Measurements from ENCODE around the gene PPP2R3C. TPM values are rescaled to one million over a fixed set of nuclear protein-coding genes. Genes with fewer than 3 reads are reported as not detected.
A peak's percentile ranks its signal among the peaks of the same experiment; 100 is the strongest.

PPP2R3C gene
- total and polyA plus RNA-seq, 2 of the 13 experiments (the other 11 are each of a cell fraction or from before 2014, with no cell fraction given): 63.4 to 102 TPM

DNA sequence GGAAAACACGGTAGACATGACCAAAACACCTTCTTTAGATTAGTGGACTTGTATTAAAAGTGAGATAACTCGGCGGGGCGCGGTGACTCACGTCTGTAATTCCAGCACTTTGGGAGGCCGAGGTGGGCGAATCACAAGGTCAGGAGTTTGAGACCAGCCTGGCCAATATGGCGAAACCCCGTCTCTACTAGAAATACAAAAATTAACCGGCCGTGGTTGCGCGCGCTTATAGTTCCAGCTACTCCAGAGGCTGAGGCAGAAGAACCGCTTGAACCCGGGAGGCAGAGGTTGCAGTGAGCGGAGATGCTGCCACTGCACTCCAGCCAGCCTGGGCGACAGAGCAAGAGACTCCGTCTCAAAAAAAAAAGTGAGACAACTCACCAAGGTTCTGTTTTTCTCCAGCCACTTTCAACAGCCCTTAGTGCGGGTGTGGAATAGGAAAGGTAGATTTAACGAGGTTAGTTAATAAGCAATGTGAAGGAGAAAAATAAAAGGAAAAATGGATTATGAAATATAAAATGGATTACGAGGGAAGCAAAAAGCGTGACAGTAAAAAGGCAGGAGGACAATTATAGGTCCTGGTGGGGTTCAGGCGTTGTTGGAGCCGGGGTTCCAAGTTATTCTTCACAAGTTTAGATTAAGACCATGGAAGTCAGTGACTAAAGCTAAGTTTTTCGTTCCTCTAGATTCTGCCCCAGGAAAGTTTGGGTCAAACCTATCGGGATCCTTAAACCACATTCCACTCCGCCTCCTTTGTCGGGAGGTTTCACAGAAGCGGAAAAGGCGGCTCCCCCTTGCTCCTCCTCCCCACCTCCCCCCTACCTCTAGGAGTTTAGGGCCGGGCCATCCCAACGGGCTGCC, 534 bp downstream of the PPP2R3C start (continued):
- TF ChIP-seq ZNF570 (CRISPR knock-in tag; IDR thresholded peaks at IDR 0.05; ENCODE audit: borderline replicate concordance) (peak; percentile 73; the same call in 1 of the 2 replicates), ZNF44 (CRISPR knock-in tag; IDR thresholded peaks at IDR 0.05) (no peak), CBX2 (IDR thresholded peaks at IDR 0.05; ENCODE audit: low read depth, low read length) (0 out of 2 replicates have a peak, but pooled peaks have one; percentile 10), CBX2 (CRISPR knock-in tag; IDR thresholded peaks at IDR 0.05; ENCODE audit: low read depth) (no peak), IRX3 (CRISPR knock-in tag; IDR thresholded peaks at IDR 0.05; ENCODE audit: borderline replicate concordance, low read depth) (peak; percentile 46; the same call in 1 of the 2 replicates), FIP1L1 (IDR thresholded peaks at IDR 0.05; ENCODE audit: borderline replicate concordance, insufficient read depth, low read depth, low read length) (0 out of 2 replicates have a peak, but pooled peaks have one; percentile 23), ZNF782 (CRISPR knock-in tag; IDR thresholded peaks at IDR 0.05; ENCODE audit: borderline replicate concordance) (no peak), ZNF564 (CRISPR knock-in tag; IDR thresholded peaks at IDR 0.05) (no peak), RAD21 (CRISPR knock-in tag; IDR thresholded peaks at IDR 0.05) (no peak), ZNF83 (CRISPR knock-in tag; IDR thresholded peaks at IDR 0.05; ENCODE audit: borderline replicate concordance) (no peak), TMF1 (CRISPR knock-in tag; IDR thresholded peaks at IDR 0.05; ENCODE audit: low read depth) (no peak), CBFB (CRISPR knock-in tag; IDR thresholded peaks at IDR 0.05) (no peak), ZNF557 (CRISPR knock-in tag; IDR thresholded peaks at IDR 0.05) (no peak; the same call in 1 of the 2 replicates), SMAD1 (CRISPR knock-in tag; IDR thresholded peaks at IDR 0.05; ENCODE audit: borderline replicate concordance, low read depth) (no peak), KLF16 (CRISPR knock-in tag; IDR thresholded peaks at IDR 0.05) (no peak), ZNF253 (CRISPR knock-in tag; IDR thresholded peaks at IDR 0.05; ENCODE audit: borderline replicate concordance) (no peak), MYC (CRISPR knock-in tag; IDR thresholded peaks at IDR 0.05; ENCODE audit: borderline replicate concordance) (no peak), ZNF34 (CRISPR knock-in tag; IDR thresholded peaks at IDR 0.05; ENCODE audit: borderline replicate concordance) (no peak)
- TF ChIP-seq, protein P1, sequence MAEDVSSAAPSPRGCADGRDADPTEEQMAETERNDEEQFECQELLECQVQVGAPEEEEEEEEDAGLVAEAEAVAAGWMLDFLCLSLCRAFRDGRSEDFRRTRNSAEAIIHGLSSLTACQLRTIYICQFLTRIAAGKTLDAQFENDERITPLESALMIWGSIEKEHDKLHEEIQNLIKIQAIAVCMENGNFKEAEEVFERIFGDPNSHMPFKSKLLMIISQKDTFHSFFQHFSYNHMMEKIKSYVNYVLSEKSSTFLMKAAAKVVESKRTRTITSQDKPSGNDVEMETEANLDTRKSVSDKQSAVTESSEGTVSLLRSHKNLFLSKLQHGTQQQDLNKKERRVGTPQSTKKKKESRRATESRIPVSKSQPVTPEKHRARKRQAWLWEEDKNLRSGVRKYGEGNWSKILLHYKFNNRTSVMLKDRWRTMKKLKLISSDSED (CRISPR knock-in tag; IDR thresholded peaks at IDR 0.05): 0 out of 2 replicates have a peak, but pooled peaks have one; percentile 3
- TF ChIP-seq, protein P2, sequence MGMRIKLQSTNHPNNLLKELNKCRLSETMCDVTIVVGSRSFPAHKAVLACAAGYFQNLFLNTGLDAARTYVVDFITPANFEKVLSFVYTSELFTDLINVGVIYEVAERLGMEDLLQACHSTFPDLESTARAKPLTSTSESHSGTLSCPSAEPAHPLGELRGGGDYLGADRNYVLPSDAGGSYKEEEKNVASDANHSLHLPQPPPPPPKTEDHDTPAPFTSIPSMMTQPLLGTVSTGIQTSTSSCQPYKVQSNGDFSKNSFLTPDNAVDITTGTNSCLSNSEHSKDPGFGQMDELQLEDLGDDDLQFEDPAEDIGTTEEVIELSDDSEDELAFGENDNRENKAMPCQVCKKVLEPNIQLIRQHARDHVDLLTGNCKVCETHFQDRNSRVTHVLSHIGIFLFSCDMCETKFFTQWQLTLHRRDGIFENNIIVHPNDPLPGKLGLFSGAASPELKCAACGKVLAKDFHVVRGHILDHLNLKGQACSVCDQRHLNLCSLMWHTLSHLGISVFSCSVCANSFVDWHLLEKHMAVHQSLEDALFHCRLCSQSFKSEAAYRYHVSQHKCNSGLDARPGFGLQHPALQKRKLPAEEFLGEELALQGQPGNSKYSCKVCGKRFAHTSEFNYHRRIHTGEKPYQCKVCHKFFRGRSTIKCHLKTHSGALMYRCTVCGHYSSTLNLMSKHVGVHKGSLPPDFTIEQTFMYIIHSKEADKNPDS (CRISPR knock-in tag; IDR thresholded peaks at IDR 0.05): 0 out of 2 replicates have a peak, but pooled peaks have one; percentile 6
- TF ChIP-seq, protein P3, sequence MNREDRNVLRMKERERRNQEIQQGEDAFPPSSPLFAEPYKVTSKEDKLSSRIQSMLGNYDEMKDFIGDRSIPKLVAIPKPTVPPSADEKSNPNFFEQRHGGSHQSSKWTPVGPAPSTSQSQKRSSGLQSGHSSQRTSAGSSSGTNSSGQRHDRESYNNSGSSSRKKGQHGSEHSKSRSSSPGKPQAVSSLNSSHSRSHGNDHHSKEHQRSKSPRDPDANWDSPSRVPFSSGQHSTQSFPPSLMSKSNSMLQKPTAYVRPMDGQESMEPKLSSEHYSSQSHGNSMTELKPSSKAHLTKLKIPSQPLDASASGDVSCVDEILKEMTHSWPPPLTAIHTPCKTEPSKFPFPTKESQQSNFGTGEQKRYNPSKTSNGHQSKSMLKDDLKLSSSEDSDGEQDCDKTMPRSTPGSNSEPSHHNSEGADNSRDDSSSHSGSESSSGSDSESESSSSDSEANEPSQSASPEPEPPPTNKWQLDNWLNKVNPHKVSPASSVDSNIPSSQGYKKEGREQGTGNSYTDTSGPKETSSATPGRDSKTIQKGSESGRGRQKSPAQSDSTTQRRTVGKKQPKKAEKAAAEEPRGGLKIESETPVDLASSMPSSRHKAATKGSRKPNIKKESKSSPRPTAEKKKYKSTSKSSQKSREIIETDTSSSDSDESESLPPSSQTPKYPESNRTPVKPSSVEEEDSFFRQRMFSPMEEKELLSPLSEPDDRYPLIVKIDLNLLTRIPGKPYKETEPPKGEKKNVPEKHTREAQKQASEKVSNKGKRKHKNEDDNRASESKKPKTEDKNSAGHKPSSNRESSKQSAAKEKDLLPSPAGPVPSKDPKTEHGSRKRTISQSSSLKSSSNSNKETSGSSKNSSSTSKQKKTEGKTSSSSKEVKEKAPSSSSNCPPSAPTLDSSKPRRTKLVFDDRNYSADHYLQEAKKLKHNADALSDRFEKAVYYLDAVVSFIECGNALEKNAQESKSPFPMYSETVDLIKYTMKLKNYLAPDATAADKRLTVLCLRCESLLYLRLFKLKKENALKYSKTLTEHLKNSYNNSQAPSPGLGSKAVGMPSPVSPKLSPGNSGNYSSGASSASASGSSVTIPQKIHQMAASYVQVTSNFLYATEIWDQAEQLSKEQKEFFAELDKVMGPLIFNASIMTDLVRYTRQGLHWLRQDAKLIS (CRISPR knock-in tag; IDR thresholded peaks at IDR 0.05): no peak
